SK-N-SH treated with all-trans-retinoic acid at 6 μM for 48 hours (cell line): ENCODE results near the gene SLC25A53.
"Not testable (repeated sequence)": the region's sequence is repeated elsewhere in the genome, so short reads cannot be mapped to it uniquely, and the experiment has no call there.

Experiments
- ATAC-seq: fragments of 200-7000 bp; cut with Tn5 transposase; 3 replicates; pipeline ENCODE4 v1.9.1; 2020; ENCODE audit warnings: mild to moderate bottlenecking, moderate library complexity
- ARNTL ChIP-seq: fragments of 450-650 bp; formaldehyde crosslinking; IDR thresholded peaks from 2 replicates; pipeline ENCODE4 v1.5.0; 2020; ENCODE audit warnings: low read depth, mild to moderate bottlenecking, moderate library complexity, borderline replicate concordance
- BACH2 ChIP-seq: fragments of 250-450 bp; sonication (Bioruptor Pico); IDR thresholded peaks from 2 replicates; pipeline ENCODE4 v1.9.0; 2021; ENCODE audit warnings: mild to moderate bottlenecking, borderline replicate concordance
- CSDC2 ChIP-seq: fragments of 250-450 bp; sonication (Bioruptor Pico); IDR thresholded peaks from 2 replicates; pipeline ENCODE4 v1.5.0; 2020; ENCODE audit warnings: mild to moderate bottlenecking, moderate library complexity
- CSRNP3 ChIP-seq: fragments of 250-450 bp; sonication (Bioruptor Pico); IDR thresholded peaks from 2 replicates; pipeline ENCODE4 v1.5.1; 2021; ENCODE audit warnings: mild to moderate bottlenecking, moderate library complexity
- GLIS3 ChIP-seq: fragments of 250-450 bp; sonication (Bioruptor Pico); IDR thresholded peaks from 2 replicates; pipeline ENCODE4 v1.5.0; 2020; ENCODE audit warnings: mild to moderate bottlenecking, moderate library complexity
- OSR1 ChIP-seq: fragments of 250-450 bp; sonication (Bioruptor Pico); IDR thresholded peaks from 2 replicates; pipeline ENCODE4 v1.8.0; 2022; ENCODE audit warnings: moderate library complexity, mild to moderate bottlenecking, inconsistent platforms
- PPARA ChIP-seq: fragments of 250-450 bp; sonication (Bioruptor Pico); IDR thresholded peaks from 2 replicates; pipeline ENCODE4 v1.5.0; 2020; ENCODE audit warnings: mild to moderate bottlenecking, borderline replicate concordance
- RARB ChIP-seq: fragments of 250-450 bp; sonication (Bioruptor Pico); IDR thresholded peaks from 2 replicates; pipeline ENCODE4 v1.8.0; 2021; ENCODE audit warnings: mild to moderate bottlenecking, moderate library complexity
- SNAI2 ChIP-seq: fragments of 250-450 bp; sonication (Bioruptor Pico); IDR thresholded peaks from 2 replicates; pipeline ENCODE4 v1.5.0; 2020; ENCODE audit warnings: mild to moderate bottlenecking, moderate library complexity
- TOX ChIP-seq: fragments of 250-450 bp; sonication (Bioruptor Pico); IDR thresholded peaks from 2 replicates; pipeline ENCODE4 v1.8.0; 2021; ENCODE audit warnings: mild to moderate bottlenecking, moderate library complexity, borderline replicate concordance
- ZFP3 ChIP-seq: fragments of 250-450 bp; sonication (Bioruptor Pico); IDR thresholded peaks from 2 replicates; pipeline ENCODE4 v1.5.0; 2020; ENCODE audit warnings: mild to moderate bottlenecking, moderate library complexity
- ZFP30 ChIP-seq: fragments of 450-650 bp; formaldehyde crosslinking; IDR thresholded peaks from 2 replicates; pipeline ENCODE4 v1.5.0; 2022; ENCODE audit warnings: mild to moderate bottlenecking, moderate library complexity
- ZNF565 ChIP-seq: fragments of 450-650 bp; formaldehyde crosslinking; conservative IDR thresholded peaks from 2 replicates; pipeline ENCODE4 v1.5.0; 2020; ENCODE audit warnings: low read depth, mild to moderate bottlenecking, moderate library complexity
- ZNF70 ChIP-seq: fragments of 450-650 bp; formaldehyde crosslinking; IDR thresholded peaks from 2 replicates; pipeline ENCODE4 v1.5.0; 2020; ENCODE audit warnings: mild to moderate bottlenecking, moderate library complexity
- ZNF8 ChIP-seq: fragments of 450-650 bp; formaldehyde crosslinking; IDR thresholded peaks from 2 replicates; pipeline ENCODE4 v1.5.0; 2020; ENCODE audit warnings: mild to moderate bottlenecking, moderate library complexity
- TF ChIP-seq, protein P1 (sequence below): fragments of 250-450 bp; sonication (Bioruptor Pico); IDR thresholded peaks from 2 replicates; pipeline ENCODE4 v1.8.0; 2020; ENCODE audit warnings: mild to moderate bottlenecking, moderate library complexity, borderline replicate concordance
- TF ChIP-seq, protein P2 (sequence below): fragments of 250-450 bp; sonication (Bioruptor Pico); IDR thresholded peaks from 2 replicates; pipeline ENCODE4 v1.8.0; 2021; ENCODE audit warnings: low read depth, mild to moderate bottlenecking, moderate library complexity, borderline replicate concordance
- TF ChIP-seq, protein P3 (sequence below): fragments of 250-450 bp; sonication (Bioruptor Pico); IDR thresholded peaks from 2 replicates; pipeline ENCODE4 v1.5.0; 2020; ENCODE audit warnings: mild to moderate bottlenecking, moderate library complexity
- TF ChIP-seq, protein P4 (sequence below): fragments of 250-450 bp; sonication (Bioruptor Pico); IDR thresholded peaks from 2 replicates; pipeline ENCODE4 v1.5.1; 2020; ENCODE audit warnings: low read depth, mild to moderate bottlenecking, moderate library complexity

Gene SLC25A53

DNA sequence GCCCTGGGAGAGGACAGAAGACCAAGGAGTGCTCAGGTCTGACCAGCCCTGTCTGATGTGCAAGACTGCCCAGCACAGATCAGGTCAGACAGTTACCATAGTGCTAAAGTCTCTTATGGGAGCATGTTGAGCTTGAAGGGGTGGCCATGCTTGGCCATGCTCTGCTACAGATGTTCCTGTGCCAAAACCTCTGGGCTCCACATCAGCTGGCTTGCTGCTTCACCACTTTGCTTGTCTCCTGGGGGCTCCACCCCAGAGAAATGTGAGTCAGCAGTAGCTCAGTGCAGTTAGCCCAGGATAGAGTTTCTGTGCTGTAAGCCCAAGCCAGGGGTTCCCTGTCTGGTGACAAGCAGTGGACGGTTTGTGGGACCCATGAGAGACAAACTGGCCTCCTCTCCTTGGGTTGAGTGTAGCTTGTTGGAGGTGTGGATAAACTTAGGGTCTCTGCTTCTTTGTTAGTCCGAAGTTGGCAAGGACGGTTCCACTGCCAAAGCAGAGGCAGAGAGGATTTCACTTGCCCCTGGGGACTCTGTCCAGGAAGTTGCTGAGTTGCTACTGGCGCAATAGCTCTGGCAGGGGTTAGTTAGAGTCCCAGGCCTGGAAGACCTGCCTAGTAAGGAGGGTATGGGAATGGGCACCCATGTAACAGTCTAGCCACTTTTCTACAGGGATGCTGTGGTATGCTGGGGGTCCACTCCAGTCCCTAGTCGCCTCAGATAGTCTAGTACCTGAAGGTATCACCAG is 72.1 kb downstream of the SLC25A53 start:
- ATAC-seq = no peak
- TF ChIP-seq ZNF70 (CRISPR knock-in tag) (no peak), ZFP3 (CRISPR knock-in tag) (no peak), ARNTL (CRISPR knock-in tag) (no peak), GLIS3 (CRISPR knock-in tag) (no peak), TOX (CRISPR knock-in tag) (no peak), PPARA (no peak), RARB (CRISPR knock-in tag) (no peak), ZNF565 (CRISPR knock-in tag) (no peak), SNAI2 (no peak), ZNF8 (CRISPR knock-in tag) (no peak)
- TF ChIP-seq, protein P1, sequence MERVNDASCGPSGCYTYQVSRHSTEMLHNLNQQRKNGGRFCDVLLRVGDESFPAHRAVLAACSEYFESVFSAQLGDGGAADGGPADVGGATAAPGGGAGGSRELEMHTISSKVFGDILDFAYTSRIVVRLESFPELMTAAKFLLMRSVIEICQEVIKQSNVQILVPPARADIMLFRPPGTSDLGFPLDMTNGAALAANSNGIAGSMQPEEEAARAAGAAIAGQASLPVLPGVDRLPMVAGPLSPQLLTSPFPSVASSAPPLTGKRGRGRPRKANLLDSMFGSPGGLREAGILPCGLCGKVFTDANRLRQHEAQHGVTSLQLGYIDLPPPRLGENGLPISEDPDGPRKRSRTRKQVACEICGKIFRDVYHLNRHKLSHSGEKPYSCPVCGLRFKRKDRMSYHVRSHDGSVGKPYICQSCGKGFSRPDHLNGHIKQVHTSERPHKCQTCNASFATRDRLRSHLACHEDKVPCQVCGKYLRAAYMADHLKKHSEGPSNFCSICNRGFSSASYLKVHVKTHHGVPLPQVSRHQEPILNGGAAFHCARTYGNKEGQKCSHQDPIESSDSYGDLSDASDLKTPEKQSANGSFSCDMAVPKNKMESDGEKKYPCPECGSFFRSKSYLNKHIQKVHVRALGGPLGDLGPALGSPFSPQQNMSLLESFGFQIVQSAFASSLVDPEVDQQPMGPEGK (CRISPR knock-in tag) = no peak
- TF ChIP-seq, protein P2, sequence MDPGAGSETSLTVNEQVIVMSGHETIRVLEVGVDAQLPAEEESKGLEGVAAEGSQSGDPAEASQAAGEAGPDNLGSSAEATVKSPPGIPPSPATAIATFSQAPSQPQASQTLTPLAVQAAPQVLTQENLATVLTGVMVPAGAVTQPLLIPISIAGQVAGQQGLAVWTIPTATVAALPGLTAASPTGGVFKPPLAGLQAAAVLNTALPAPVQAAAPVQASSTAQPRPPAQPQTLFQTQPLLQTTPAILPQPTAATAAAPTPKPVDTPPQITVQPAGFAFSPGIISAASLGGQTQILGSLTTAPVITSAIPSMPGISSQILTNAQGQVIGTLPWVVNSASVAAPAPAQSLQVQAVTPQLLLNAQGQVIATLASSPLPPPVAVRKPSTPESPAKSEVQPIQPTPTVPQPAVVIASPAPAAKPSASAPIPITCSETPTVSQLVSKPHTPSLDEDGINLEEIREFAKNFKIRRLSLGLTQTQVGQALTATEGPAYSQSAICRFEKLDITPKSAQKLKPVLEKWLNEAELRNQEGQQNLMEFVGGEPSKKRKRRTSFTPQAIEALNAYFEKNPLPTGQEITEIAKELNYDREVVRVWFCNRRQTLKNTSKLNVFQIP (CRISPR knock-in tag) = no peak
- TF ChIP-seq, protein P3, sequence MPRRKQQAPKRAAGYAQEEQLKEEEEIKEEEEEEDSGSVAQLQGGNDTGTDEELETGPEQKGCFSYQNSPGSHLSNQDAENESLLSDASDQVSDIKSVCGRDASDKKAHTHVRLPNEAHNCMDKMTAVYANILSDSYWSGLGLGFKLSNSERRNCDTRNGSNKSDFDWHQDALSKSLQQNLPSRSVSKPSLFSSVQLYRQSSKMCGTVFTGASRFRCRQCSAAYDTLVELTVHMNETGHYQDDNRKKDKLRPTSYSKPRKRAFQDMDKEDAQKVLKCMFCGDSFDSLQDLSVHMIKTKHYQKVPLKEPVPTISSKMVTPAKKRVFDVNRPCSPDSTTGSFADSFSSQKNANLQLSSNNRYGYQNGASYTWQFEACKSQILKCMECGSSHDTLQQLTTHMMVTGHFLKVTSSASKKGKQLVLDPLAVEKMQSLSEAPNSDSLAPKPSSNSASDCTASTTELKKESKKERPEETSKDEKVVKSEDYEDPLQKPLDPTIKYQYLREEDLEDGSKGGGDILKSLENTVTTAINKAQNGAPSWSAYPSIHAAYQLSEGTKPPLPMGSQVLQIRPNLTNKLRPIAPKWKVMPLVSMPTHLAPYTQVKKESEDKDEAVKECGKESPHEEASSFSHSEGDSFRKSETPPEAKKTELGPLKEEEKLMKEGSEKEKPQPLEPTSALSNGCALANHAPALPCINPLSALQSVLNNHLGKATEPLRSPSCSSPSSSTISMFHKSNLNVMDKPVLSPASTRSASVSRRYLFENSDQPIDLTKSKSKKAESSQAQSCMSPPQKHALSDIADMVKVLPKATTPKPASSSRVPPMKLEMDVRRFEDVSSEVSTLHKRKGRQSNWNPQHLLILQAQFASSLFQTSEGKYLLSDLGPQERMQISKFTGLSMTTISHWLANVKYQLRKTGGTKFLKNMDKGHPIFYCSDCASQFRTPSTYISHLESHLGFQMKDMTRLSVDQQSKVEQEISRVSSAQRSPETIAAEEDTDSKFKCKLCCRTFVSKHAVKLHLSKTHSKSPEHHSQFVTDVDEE (CRISPR knock-in tag) = no peak
- TF ChIP-seq, all 23 proteins: peak for 0

DNA sequence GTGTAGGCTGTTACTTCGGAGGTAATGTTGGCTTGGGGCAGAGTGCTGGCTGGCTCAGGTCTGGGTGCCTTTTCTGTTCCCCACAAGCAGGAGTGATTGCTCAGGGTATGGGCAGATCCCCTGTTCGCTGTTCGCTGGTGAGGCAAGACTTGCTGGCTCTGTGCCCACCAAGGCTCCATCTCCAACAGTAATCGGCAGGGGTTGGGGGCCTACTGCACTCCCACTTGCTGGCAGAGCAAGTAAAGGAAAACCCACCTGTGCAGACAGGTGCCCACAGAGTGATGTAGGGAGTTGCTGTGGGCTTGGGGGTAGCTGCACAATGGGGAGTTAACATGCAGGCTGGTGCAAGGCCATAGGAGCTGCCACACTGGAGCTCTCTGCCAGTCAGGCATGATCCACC is 72.7 kb downstream of the SLC25A53 start:
- no peak for ATAC-seq
- TF ChIP-seq BACH2 (CRISPR knock-in tag) = no peak
- no peak for TF ChIP-seq ZFP30
- TF ChIP-seq, protein P4, sequence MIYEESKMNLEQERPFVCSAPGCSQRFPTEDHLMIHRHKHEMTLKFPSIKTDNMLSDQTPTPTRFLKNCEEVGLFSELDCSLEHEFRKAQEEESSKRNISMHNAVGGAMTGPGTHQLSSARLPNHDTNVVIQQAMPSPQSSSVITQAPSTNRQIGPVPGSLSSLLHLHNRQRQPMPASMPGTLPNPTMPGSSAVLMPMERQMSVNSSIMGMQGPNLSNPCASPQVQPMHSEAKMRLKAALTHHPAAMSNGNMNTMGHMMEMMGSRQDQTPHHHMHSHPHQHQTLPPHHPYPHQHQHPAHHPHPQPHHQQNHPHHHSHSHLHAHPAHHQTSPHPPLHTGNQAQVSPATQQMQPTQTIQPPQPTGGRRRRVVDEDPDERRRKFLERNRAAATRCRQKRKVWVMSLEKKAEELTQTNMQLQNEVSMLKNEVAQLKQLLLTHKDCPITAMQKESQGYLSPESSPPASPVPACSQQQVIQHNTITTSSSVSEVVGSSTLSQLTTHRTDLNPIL (CRISPR knock-in tag) = no peak
- no peak for TF ChIP-seq CSRNP3 (CRISPR knock-in tag)
- no peak for TF ChIP-seq ZFP3 (CRISPR knock-in tag)
- no peak for TF ChIP-seq CSDC2 (CRISPR knock-in tag)
- no peak for TF ChIP-seq ZNF70 (CRISPR knock-in tag)
- TF ChIP-seq OSR1 (CRISPR knock-in tag) = no peak

DNA sequence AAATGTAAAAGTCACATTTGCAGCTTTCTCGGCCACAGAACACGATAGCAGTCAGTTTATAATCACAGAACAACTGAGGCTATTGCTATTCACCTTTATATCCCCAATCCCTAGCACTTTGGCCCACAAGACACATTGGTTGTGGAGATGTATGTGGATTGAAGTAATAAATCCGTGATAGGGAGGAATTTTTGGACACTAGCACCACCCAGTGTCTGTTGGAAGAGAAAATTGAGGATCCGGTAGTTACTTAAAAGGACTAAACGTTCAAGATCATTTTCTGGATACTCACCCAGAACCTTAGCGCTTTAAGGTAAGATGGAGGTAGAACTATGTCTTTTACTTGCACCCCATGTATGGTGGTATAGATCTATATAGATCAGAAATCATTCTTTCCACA is 79.0 kb downstream of the SLC25A53 start:
- 0 out of 3 replicates have a peak, but pooled peaks have one; percentile 20 for ATAC-seq

DNA sequence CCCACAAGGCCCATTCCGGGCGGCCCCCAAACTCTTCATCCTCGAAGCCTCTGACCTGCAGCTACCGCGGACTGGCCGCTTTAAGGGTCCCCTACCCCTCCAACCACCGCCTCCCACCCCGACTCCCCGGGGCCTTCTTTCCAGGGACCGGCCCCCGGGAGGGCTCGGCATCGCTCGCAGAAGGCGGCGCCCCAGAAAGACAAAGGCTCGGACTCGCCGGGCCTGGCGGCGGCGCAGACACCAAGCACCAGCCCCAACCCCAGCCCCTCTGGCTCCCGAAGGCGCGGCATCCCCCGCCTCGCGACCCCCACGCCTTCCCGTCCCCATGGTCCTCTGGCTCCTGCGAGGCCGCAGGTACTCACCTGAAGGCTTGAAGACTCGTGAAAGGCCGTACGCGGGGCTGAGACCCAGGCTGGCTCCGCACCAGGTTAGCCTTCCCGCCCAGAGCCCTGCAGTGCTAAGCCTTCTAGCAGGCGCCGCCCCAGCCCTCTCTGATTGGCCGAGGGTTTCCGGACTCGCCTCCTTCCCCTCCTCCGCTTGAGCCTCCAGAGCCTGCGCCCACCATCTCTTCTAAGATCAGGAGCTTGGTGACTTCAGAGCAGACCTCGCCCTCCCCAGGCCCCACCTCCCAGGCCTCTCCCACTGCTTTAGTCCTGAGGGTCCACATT is 80.9 kb downstream of the SLC25A53 start, which contains the start of gene TMSB15C:
Gene TMSB15C, minus strand, starts transcription at position 459 of the 668 bp plus-strand sequence.
- ATAC-seq = peak; percentile 98

GRCh38 chrX:104062636-104063035 is 94.2 kb downstream of the SLC25A53 start:
- ATAC-seq = not testable (repeated sequence)

DNA sequence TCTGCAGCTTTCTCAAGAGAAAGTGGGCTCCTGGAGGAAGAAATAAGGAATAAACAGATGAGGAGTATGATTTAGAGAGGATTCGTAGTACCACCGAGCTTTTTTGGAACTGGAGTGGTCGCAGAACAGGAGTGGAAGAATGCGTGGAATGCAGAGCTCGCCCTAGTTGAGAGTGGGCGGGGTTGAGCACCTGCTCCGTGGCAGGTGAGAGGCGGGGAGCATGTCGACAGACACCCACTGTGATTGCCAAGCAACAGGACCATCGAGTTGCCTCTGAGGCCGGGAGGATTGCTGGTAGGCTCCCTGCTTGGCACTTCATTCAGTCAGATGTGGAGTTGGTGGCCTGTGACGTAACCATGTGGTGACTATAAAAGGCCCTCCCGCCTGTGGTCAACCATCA is 101.9 kb downstream of the SLC25A53 start:
- ATAC-seq = not testable (repeated sequence)
